GM12878 (cell line): ENCODE measurements around the gene NMT1. TPM values are rescaled to one million over a fixed set of nuclear protein-coding genes. Genes with fewer than 3 reads are reported as not detected.

Source experiments
- ATAC-seq: fragments of 200-7000 bp; cut with Tn5 transposase; 3 replicates; pipeline ENCODE4 v1.9.1; 2020; ENCODE audit warnings: mild to moderate bottlenecking, moderate library complexity
- BruUV-seq: library from RNA; stranded (reverse); fragments of 400-500 nt; replicated peaks from 2 replicates; lab custom pipeline; 2021; lab: Mats Ljungman, UMichigan
- CTCF ChIA-PET: fragments of 300-600 bp; sonication (Branson Sonifier 250); formaldehyde crosslinking; extraction: SDS; loops from one replicate; lab custom pipeline; 2021; ENCODE audit warnings: inconsistent platforms; lab: Yijun Ruan, JAX
- POLR2A ChIA-PET: fragments of 350-600 bp; formaldehyde crosslinking; extraction: SDS; loops from one replicate; lab custom pipeline; 2021; ENCODE audit warnings: inconsistent platforms; lab: Charles Lee
- RAD21 ChIA-PET: fragments of 300-600 bp; sonication (Branson Sonifier 250); formaldehyde crosslinking; loops from one replicate; lab custom pipeline; 2023; ENCODE audit warnings: antibody characterized with exemption; ENCODE audit not compliant: unreplicated experiment; lab: Charles Lee
- SMC1A ChIA-PET: fragments of 300-600 bp; sonication (Branson Sonifier 250); formaldehyde crosslinking; loops from one replicate; lab custom pipeline; 2023; ENCODE audit not compliant: unreplicated experiment, uncharacterized antibody; lab: Charles Lee
- DNase-seq: peaks from one replicate; pipeline ENCODE4 v3.0.0-alpha.2; 2011; ENCODE audit warnings: low read depth, low spot score
- FAIRE-seq: peaks from 3 replicates; lab custom pipeline; 2011; peaks lifted over from hg19 to GRCh38; lab: Jason Lieb, UNC
- H2AFZ ChIP-seq: 2 replicates; pipeline ENCODE4 v1.6.0; 2011; ENCODE audit warnings: low read depth, low read length, control low read depth; ENCODE audit not compliant: control insufficient read depth
- H3K27ac ChIP-seq: 2 replicates; pipeline ENCODE4 v1.5.1; 2011; ENCODE audit warnings: control low read depth; ENCODE audit not compliant: control insufficient read depth, insufficient read depth
- H3K27me3 ChIP-seq, 2 experiments: replicated peaks in 1 of 2; 2 replicates each; pipeline versions ENCODE4 v1.6.0 to v1.6.1; 2011; ENCODE audit warnings: low read length in 1 of 2; ENCODE audit not compliant: control insufficient read depth in 2 of 2, insufficient read depth in 2 of 2
- H3K36me3 ChIP-seq, 2 experiments: 2 replicates each; pipeline ENCODE4 v1.5.1; 2011; ENCODE audit warnings: low read length in 1 of 2; ENCODE audit not compliant: control insufficient read depth in 2 of 2, insufficient read depth in 2 of 2
- H3K4me1 ChIP-seq: 2 replicates; pipeline ENCODE4 v1.6.1; 2011; ENCODE audit warnings: mild to moderate bottlenecking, low read length, moderate library complexity, mixed read lengths; ENCODE audit not compliant: control insufficient read depth, insufficient read depth
- H3K4me2 ChIP-seq: 2 replicates; pipeline ENCODE4 v1.6.0; 2011; ENCODE audit warnings: control low read depth; ENCODE audit not compliant: control insufficient read depth, insufficient read depth
- H3K4me3 ChIP-seq: fragments of 200-600 bp; sonication (generic); 2 replicates; pipeline ENCODE4 v1.5.1; 2016
- H3K79me2 ChIP-seq: 2 replicates; pipeline ENCODE4 v1.6.0; 2011; ENCODE audit warnings: low read length; ENCODE audit not compliant: control insufficient read depth, insufficient read depth
- H3K9ac ChIP-seq: 2 replicates; pipeline ENCODE4 v1.8.0; 2011; ENCODE audit warnings: low read length, control low read depth, mixed read lengths; ENCODE audit not compliant: control insufficient read depth, insufficient read depth
- H3K9me3 ChIP-seq: replicated peaks from 3 replicates; pipeline ENCODE4 v1.5.1; 2011; ENCODE audit warnings: mild to moderate bottlenecking, low read length; ENCODE audit not compliant: control insufficient read depth, insufficient read depth
- H4K20me1 ChIP-seq: 2 replicates; pipeline ENCODE4 v1.6.0; 2011; ENCODE audit not compliant: control insufficient read depth, insufficient read depth
- CREM ChIP-seq: IDR thresholded peaks from 2 replicates; pipeline ENCODE4 v1.6.1; 2014; ENCODE audit warnings: antibody characterized with exemption, low read depth
- EZH2 ChIP-seq: IDR thresholded peaks from 2 replicates; pipeline ENCODE4 v1.6.1; 2012; ENCODE audit warnings: low read depth, mild to moderate bottlenecking, control low read depth, inconsistent platforms, low read length, borderline replicate concordance; ENCODE audit not compliant: control insufficient read depth
- HDAC2 ChIP-seq: fragments of 200-600 bp; sonication (generic); IDR thresholded peaks from 2 replicates; pipeline ENCODE4 v1.6.1; 2017
- KLF5 ChIP-seq: fragments of 450-650 bp; IDR thresholded peaks from 2 replicates; pipeline ENCODE4 v1.6.1; 2014; ENCODE audit warnings: mild to moderate bottlenecking; ENCODE audit not compliant: partially characterized antibody
- TARDBP ChIP-seq: IDR thresholded peaks from 2 replicates; pipeline ENCODE4 v1.6.1; 2016; ENCODE audit warnings: borderline replicate concordance
- WGBS: methylation state at CpG from one replicate; pipeline ENCODE4 v1.1.6; 2016; ENCODE audit warnings: low lambda C conversion rate; ENCODE audit not compliant: insufficient replicate concordance, insufficient coverage; ENCODE audit errors: missing lambda C conversion rate; 5-methylcytosine and 5-hydroxymethylcytosine counted together
- in situ Hi-C: fragments of 300-500 bp; cut with MboI; formaldehyde crosslinking; loops from 9 replicates; pipeline ENCODE4 v1.14.3; 2018; ENCODE audit warnings: mixed read lengths
- intact Hi-C: fragments of 100-400 bp; cut with micrococcal nuclease; formaldehyde crosslinking; loops from one replicate; pipeline ENCODE4 v1.14.2; 2022; ENCODE audit not compliant: unreplicated experiment
- polyA plus RNA-seq, 11 experiments: library from polyadenylated mRNA; depleted of rRNA in 4 of 11; unstranded in 6 of 11; stranded (reverse) in 5 of 11; fragments of >200 nt; fragmentation: Nextera tagmentation in 4 of 11; fragmentation: Illumina TruSeq in 1 of 11; extraction: Ambion mirVana in 4 of 11; extraction: Trizol in 1 of 11; gene quantifications; 1 replicate in 1 of 11; 2 replicates in 10 of 11; pipeline versions ENCODE4 v1.2.1 to v1.2.3, GENCODE V29; 2011 to 2016; ENCODE audit warnings: inconsistent platforms in 2 of 11, missing spikeins in 2 of 11, low read depth in 1 of 11
- total RNA-seq, 4 experiments: library from RNA; depleted of rRNA in 3 of 4; stranded (reverse); fragments of >200 nt in 3 of 4; fragmentation: Illumina TruSeq in 1 of 4; extraction: Trizol in 1 of 4; gene quantifications; 2 replicates each; pipeline versions ENCODE4 v1.2.1 to v1.2.3, GENCODE V29; 2013 to 2021
- TF ChIP-seq, protein P1 (sequence below): fragments of 450-650 bp; IDR thresholded peaks from 2 replicates; pipeline ENCODE4 v1.6.1; 2016; ENCODE audit warnings: mild to moderate bottlenecking
- TF ChIP-seq, protein P2 (sequence below): IDR thresholded peaks from 2 replicates; pipeline ENCODE4 v1.6.1; 2011; ENCODE audit warnings: borderline replicate concordance, low read depth, mild to moderate bottlenecking, moderate library complexity, mixed read lengths, low read length; ENCODE audit not compliant: insufficient read depth; ENCODE audit errors: extremely low read length
- TF ChIP-seq, protein P3 (sequence below): fragments of 450-650 bp; formaldehyde crosslinking; IDR thresholded peaks from 2 replicates; pipeline ENCODE4 v1.4.0; 2022; ENCODE audit warnings: mild to moderate bottlenecking, moderate library complexity
- TF ChIP-seq, protein P4 (sequence below): fragments of 450-650 bp; IDR thresholded peaks from 2 replicates; pipeline ENCODE4 v1.6.1; 2014; ENCODE audit warnings: mild to moderate bottlenecking

NMT1 gene
- total and polyA plus RNA-seq, 10 of the 15 experiments (the other 5 are each of a cell fraction or from before 2014, with no cell fraction given), result 96.7 to 395 (median 222) TPM

DNA sequence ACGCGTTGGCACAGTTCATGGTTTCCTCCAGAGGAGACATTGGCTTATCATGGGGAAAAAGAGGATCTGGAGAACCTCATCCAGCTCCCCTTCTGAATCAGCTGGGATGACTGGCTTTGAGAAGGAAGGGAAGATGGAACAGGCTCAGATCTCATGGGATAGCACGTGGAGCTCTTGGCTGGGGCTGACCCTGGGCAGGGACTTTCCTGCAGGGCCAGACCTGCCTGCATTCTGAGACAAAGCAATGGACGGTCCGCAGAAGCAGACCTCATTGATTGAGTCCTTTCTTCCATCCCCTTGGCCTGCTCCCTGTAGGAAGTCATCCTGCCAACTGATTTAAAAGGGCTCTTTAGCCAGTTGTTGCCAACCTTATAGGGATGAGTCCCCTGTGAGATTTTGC lies 45.0 kb downstream of the NMT1 start:
- no peak for TF ChIP-seq TARDBP
- TF ChIP-seq, protein P1, sequence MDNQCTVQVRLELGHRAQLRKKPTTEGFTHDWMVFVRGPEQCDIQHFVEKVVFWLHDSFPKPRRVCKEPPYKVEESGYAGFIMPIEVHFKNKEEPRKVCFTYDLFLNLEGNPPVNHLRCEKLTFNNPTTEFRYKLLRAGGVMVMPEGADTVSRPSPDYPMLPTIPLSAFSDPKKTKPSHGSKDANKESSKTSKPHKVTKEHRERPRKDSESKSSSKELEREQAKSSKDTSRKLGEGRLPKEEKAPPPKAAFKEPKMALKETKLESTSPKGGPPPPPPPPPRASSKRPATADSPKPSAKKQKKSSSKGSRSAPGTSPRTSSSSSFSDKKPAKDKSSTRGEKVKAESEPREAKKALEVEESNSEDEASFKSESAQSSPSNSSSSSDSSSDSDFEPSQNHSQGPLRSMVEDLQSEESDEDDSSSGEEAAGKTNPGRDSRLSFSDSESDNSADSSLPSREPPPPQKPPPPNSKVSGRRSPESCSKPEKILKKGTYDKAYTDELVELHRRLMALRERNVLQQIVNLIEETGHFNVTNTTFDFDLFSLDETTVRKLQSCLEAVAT, result no peak
- TF ChIP-seq CREM, result no peak
- no peak for TF ChIP-seq KLF5
- TF ChIP-seq, protein P2, sequence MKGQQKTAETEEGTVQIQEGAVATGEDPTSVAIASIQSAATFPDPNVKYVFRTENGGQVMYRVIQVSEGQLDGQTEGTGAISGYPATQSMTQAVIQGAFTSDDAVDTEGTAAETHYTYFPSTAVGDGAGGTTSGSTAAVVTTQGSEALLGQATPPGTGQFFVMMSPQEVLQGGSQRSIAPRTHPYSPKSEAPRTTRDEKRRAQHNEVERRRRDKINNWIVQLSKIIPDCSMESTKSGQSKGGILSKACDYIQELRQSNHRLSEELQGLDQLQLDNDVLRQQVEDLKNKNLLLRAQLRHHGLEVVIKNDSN, result no peak
- TF ChIP-seq, protein P3, sequence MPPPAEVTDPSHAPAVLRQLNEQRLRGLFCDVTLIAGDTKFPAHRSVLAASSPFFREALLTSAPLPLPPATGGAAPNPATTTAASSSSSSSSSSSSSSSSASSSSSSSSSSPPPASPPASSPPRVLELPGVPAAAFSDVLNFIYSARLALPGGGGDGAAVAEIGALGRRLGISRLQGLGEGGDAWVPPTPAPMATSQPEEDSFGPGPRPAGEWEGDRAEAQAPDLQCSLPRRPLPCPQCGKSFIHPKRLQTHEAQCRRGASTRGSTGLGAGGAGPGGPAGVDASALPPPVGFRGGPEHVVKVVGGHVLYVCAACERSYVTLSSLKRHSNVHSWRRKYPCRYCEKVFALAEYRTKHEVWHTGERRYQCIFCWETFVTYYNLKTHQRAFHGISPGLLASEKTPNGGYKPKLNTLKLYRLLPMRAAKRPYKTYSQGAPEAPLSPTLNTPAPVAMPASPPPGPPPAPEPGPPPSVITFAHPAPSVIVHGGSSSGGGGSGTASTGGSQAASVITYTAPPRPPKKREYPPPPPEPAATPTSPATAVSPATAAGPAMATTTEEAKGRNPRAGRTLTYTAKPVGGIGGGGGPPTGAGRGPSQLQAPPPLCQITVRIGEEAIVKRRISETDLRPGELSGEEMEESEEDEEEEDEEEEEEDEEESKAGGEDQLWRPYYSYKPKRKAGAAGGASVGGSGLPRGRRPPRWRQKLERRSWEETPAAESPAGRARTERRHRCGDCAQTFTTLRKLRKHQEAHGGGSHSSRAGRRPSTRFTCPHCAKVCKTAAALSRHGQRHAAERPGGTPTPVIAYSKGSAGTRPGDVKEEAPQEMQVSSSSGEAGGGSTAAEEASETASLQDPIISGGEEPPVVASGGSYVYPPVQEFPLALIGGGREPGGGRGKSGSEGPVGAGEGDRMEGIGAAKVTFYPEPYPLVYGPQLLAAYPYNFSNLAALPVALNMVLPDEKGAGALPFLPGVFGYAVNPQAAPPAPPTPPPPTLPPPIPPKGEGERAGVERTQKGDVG (CRISPR knock-in tag), result no peak
- TF ChIP-seq, protein P4, sequence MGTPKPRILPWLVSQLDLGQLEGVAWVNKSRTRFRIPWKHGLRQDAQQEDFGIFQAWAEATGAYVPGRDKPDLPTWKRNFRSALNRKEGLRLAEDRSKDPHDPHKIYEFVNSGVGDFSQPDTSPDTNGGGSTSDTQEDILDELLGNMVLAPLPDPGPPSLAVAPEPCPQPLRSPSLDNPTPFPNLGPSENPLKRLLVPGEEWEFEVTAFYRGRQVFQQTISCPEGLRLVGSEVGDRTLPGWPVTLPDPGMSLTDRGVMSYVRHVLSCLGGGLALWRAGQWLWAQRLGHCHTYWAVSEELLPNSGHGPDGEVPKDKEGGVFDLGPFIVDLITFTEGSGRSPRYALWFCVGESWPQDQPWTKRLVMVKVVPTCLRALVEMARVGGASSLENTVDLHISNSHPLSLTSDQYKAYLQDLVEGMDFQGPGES, result no peak
- no peak for TF ChIP-seq EZH2
- no peak for TF ChIP-seq HDAC2

More for the DNA sequence above, 45.0 kb downstream of the NMT1 start:
- WGBS, result 98% methylated on average over 5 of the region's 5 CpGs
- no TSS peak for BruUV-seq
- ATAC-seq (no peak), DNase-seq (no peak), FAIRE-seq (no peak)
- H2AFZ ChIP-seq, result no peak overlapping the region
- H3K4me1 ChIP-seq, result no peaks in the 10 kb centered on the region
- H4K20me1 ChIP-seq, result peaks cover 3% of the 10 kb centered on the region; the same call in 1 of the 2 replicates
- in situ Hi-C loops (loop anchor here (10.0 kb wide), 1 partner anchor 181 kb away; no protein-coding TSS in a partner anchor), intact Hi-C loops (no loop called here)
- no peak overlapping the region for H3K9ac ChIP-seq
- SMC1A ChIA-PET, result no interaction called here
- POLR2A ChIA-PET, result no interaction called here
- H3K9me3 ChIP-seq, result no peaks in the 10 kb centered on the region
- no peak overlapping the region for H3K4me3 ChIP-seq
- RAD21 ChIA-PET, result no interaction called here
- H3K4me2 ChIP-seq, result no peak overlapping the region
- no peak overlapping the region for H3K27ac ChIP-seq
- CTCF ChIA-PET, result interaction anchor here (1.1 to 2.0 kb wide), 2 partner anchors 10 to 26 kb away, joined by 4 to 5 read pairs; partner anchors contain the start of gene PLCD3
- peaks cover 48 to 51% of the 10 kb centered on the region in 2 experiments for H3K36me3 ChIP-seq
- H3K27me3 ChIP-seq, result no peaks in the 10 kb centered on the region
- H3K79me2 ChIP-seq, result no peaks in the 10 kb centered on the region
